ENCODE data around the gene PCDHGA3. TPM values are rescaled to one million over a fixed set of nuclear protein-coding genes. Genes with fewer than 3 reads are reported as not detected.
"Not testable (repeated sequence)": the region's sequence is repeated elsewhere in the genome, so short reads cannot be mapped to it uniquely, and the experiment has no call there.

The PCDHGA3 gene
- total and polyA plus RNA-seq, 9 donors: 1.9 to 8.6 (median 5.4) TPM

DNA sequence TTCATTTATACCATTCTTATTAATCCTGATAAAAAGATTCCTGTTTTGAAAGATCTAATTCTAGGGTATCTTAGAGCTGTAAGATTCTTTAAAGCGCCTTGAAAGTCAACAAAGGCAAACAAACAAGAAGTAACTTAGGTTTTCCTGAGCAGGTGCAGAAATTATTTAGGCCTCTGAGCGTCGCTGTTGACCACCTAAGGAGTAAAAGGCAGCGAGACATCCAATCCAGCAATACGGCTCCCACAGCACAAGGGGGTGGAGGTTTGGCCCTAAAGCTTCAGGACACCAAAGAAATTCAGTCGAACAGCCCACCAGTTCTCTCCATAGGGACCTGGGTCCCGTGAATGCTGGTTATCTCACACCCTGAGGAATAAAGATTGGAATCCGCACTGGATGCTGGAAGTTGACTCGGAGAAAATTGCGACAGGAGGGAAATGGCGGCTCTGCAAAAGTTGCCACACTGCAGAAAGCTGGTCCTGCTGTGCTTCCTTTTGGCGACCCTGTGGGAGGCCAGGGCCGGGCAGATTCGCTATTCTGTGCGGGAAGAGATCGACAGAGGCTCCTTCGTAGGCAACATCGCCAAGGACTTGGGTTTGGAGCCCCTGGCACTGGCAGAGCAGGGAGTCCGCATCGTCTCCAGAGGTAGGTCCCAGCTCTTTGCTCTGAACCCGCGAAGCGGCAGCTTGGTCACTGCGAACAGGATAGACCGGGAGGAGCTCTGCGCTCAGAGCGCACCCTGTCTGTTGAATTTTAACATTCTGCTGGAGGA, 4.9 kb upstream of the PCDHGA3 start, which contains the start of gene PCDHGA2:
Gene PCDHGA2, plus strand, starts transcription at position 223 of the 769 bp plus-strand sequence.
- intact Hi-C loops (cut with DNase I): no loop called here
- 7 to 15% (median 7%) methylated on average over 27 of the region's 27 CpGs for WGBS, 3 donors
- no peaks in the 10 kb centered on the region for H3K27me3 ChIP-seq

DNA sequence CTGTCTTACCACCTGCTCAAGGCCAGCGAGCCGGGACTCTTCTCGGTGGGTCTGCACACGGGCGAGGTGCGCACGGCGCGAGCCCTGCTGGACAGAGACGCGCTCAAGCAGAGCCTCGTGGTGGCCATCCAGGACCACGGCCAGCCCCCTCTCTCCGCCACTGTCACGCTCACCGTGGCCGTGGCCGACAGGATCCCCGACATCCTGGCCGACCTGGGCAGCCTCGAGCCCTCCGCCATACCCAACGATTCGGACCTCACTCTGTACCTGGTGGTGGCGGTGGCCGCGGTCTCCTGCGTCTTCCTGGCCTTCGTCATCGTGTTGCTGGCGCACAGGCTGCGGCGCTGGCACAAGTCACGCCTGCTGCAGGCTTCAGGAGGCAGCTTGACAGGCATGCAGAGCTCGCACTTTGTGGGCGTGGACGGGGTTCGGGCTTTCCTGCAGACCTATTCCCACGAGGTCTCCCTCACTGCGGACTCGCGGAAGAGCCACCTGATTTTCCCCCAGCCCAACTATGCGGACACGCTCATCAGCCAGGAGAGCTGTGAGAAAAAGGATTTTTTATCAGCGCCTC, 2.8 kb upstream of the PCDHGA3 start:
- H3K4me3 ChIP-seq; DNase-seq; H3K4me1 ChIP-seq (ENCODE audit: insufficient read depth); H3K36me3 ChIP-seq; intact Hi-C loops (cut with DNase I); H3K27me3 ChIP-seq; H3K27ac ChIP-seq: not testable (repeated sequence)
- WGBS, 3 donors: 42 to 79% (median 52%) methylated on average over 24 to 45 of the region's 45 CpGs
- H3K9me3 ChIP-seq: peaks cover 19 to 46% of the 10 kb centered on the region in 2 donors

More for the DNA sequence above, 4.9 kb upstream of the PCDHGA3 start, which contains the start of gene PCDHGA2:
- no peak within 1 kb of the TSS for H3K27ac ChIP-seq
- TF ChIP-seq, protein P1, sequence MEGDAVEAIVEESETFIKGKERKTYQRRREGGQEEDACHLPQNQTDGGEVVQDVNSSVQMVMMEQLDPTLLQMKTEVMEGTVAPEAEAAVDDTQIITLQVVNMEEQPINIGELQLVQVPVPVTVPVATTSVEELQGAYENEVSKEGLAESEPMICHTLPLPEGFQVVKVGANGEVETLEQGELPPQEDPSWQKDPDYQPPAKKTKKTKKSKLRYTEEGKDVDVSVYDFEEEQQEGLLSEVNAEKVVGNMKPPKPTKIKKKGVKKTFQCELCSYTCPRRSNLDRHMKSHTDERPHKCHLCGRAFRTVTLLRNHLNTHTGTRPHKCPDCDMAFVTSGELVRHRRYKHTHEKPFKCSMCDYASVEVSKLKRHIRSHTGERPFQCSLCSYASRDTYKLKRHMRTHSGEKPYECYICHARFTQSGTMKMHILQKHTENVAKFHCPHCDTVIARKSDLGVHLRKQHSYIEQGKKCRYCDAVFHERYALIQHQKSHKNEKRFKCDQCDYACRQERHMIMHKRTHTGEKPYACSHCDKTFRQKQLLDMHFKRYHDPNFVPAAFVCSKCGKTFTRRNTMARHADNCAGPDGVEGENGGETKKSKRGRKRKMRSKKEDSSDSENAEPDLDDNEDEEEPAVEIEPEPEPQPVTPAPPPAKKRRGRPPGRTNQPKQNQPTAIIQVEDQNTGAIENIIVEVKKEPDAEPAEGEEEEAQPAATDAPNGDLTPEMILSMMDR (IDR thresholded peaks at IDR 0.05): peak; percentile 9 to 58 (median 46)
- TF ChIP-seq EP300 (IDR thresholded peaks at IDR 0.05): no peak
- no peak for TF ChIP-seq POLR2A (IDR thresholded peaks at IDR 0.05)
- no peaks in the 10 kb centered on the region for H3K4me1 ChIP-seq (ENCODE audit: insufficient read depth)
- peaks cover 7 to 37% of the 10 kb centered on the region in 2 donors for H3K9me3 ChIP-seq
- peak within 1 kb of the TSS; percentile 26 for H3K4me3 ChIP-seq
- H3K36me3 ChIP-seq: no peaks in the 10 kb centered on the region
- peak in 3 of 5 donors; percentile 43 to 50 (median 43) for DNase-seq

DNA sequence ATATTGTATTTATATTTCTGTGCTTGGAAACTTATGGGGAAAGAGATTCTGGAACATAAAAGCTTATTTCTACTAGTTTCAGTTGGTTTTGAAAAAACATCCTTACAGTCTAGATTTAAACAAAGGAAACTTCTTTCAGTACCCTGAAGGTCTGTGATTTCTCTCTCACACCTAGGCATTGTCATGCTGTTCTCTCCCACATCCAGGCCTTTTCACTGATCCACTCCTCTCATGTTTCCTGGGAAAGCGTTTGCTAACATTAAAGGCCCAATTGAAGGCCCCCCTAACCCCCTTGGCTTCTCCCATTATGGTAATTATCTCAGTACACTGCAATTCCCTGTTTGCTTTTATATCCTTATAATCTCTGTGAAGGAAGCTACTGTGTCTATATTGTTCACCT, 856 bp upstream of the PCDHGA3 start:
- Histone ChIP-seq H3K27ac (no peak overlapping the region), H3K9me3 (peaks cover 16 to 49% of the 10 kb centered on the region in 2 donors)
- intact Hi-C loops (cut with DNase I): no loop called here

DNA sequence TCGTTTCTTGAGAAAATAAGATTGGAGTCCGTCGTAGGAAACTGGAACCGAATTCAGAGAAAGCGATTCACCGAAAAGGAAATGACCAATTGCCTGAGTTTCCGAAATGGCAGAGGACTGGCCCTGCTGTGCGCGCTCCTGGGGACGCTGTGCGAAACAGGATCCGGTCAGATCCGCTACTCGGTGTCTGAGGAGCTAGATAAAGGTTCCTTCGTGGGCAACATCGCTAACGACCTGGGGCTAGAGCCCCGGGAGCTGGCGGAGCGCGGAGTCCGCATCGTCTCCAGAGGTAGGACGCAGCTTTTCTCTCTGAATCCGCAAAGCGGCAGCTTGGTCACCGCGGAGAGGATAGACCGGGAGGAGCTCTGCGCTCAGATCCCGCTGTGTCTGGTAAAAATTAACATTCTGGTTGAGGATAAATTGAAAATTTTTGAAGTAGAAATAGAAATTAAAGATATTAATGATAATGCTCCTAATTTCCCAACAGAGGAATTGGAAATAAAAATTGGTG, 379 bp downstream of the PCDHGA3 start:
- H3K4me1 ChIP-seq (ENCODE audit: insufficient read depth): no peaks in the 10 kb centered on the region
- no peak for TF ChIP-seq EP300 (IDR thresholded peaks at IDR 0.05)
- no peak for TF ChIP-seq POLR2A (IDR thresholded peaks at IDR 0.05)
- TF ChIP-seq, protein P1 (IDR thresholded peaks at IDR 0.05): no peak
- WGBS, 3 donors: 17 to 27% (median 22%) methylated on average over 31 of the region's 31 CpGs
- peaks cover 14 to 45% of the 10 kb centered on the region in 2 donors for H3K9me3 ChIP-seq
- no peak for DNase-seq
- H3K36me3 ChIP-seq: no peaks in the 10 kb centered on the region
- intact Hi-C loops (cut with DNase I): no loop called here
- H3K4me3 ChIP-seq: peak overlapping the region; percentile 8
- no peak overlapping the region for H3K27ac ChIP-seq
- H3K27me3 ChIP-seq: no peaks in the 10 kb centered on the region

More for the DNA sequence above, 856 bp upstream of the PCDHGA3 start:
- TF ChIP-seq EP300 (IDR thresholded peaks at IDR 0.05): no peak
- TF ChIP-seq POLR2A (IDR thresholded peaks at IDR 0.05): no peak
- TF ChIP-seq, protein P1 (IDR thresholded peaks at IDR 0.05): no peak
- DNase-seq: no peak
- 19 to 26% (median 23%) methylated on average over 1 of the region's 1 CpG for WGBS, 3 donors
- Histone ChIP-seq H3K4me3 (no peak overlapping the region), H3K36me3 (no peaks in the 10 kb centered on the region), H3K27me3 (no peaks in the 10 kb centered on the region), H3K4me1 (ENCODE audit: insufficient read depth) (no peaks in the 10 kb centered on the region)
